ENCODE data around the gene TMEM163. TPM values are rescaled to one million over a fixed set of nuclear protein-coding genes. Genes with fewer than 3 reads are reported as not detected.

TMEM163 gene
- total RNA-seq, 4 donors from 2014 or later: 0.34 to 1.2 TPM; not detected in 2

GRCh38 chr2:134408791-134409190, 310.0 kb downstream of the TMEM163 start:
- no peak for DNase-seq

GRCh38 chr2:134408386-134408785, 310.4 kb downstream of the TMEM163 start:
- no peak for TF ChIP-seq POLR2A (IDR thresholded peaks at IDR 0.05)
- TF ChIP-seq, protein P1, sequence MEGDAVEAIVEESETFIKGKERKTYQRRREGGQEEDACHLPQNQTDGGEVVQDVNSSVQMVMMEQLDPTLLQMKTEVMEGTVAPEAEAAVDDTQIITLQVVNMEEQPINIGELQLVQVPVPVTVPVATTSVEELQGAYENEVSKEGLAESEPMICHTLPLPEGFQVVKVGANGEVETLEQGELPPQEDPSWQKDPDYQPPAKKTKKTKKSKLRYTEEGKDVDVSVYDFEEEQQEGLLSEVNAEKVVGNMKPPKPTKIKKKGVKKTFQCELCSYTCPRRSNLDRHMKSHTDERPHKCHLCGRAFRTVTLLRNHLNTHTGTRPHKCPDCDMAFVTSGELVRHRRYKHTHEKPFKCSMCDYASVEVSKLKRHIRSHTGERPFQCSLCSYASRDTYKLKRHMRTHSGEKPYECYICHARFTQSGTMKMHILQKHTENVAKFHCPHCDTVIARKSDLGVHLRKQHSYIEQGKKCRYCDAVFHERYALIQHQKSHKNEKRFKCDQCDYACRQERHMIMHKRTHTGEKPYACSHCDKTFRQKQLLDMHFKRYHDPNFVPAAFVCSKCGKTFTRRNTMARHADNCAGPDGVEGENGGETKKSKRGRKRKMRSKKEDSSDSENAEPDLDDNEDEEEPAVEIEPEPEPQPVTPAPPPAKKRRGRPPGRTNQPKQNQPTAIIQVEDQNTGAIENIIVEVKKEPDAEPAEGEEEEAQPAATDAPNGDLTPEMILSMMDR (IDR thresholded peaks at IDR 0.05): no peak
- no peak overlapping the region for H3K4me3 ChIP-seq
- intact Hi-C loops (cut with DNase I; ENCODE audit: low total_unique reads): no loop called here

More at GRCh38 chr2:134408791-134409190, 310.0 kb downstream of the TMEM163 start:
- intact Hi-C loops (cut with DNase I; ENCODE audit: low total_unique reads): no loop called here
- Histone ChIP-seq H3K9me3 (no peaks in the 10 kb centered on the region), H3K27ac (no peak overlapping the region), H3K4me1 (no peaks in the 10 kb centered on the region), H3K27me3 (no peaks in the 10 kb centered on the region), H3K4me3 (no peak overlapping the region), H3K36me3 (no peaks in the 10 kb centered on the region)
- TF ChIP-seq POLR2A (IDR thresholded peaks at IDR 0.05): no peak
- TF ChIP-seq, protein P1 (IDR thresholded peaks at IDR 0.05): no peak

DNA sequence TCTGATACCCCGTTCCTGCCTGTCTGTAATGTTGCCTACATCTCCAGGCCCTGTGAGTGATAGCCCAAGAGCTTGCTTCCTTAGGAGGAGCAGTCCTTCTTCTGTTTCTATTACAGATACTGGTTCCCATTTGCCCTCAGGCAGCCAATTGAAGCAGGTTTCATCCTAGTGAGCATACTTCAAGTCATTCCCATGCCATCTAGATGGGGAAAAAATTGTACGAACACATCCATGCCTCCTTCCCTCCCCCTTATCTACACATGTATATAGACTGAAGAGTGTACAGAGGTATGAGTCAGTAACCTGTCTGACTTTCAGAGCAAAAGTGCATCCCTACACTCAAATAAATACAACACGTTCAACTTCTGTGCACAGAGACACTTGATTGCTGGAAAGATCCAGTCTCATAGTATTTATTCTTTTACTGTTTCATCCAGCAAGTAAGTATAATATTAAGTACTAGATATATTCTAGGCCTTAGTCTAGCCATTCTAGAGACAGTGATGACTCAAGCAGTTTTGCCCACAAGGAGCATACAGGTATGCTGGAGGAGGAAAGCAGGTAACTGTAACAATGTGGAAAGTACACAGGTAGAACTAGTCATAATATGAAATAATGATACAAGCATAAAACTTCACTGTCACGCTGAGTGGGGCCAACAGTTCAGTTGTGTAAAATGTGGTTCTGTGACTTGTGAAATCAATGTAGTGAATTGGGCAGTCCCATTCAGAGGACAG, 311.5 kb downstream of the TMEM163 start:
- Histone ChIP-seq H3K4me1 (no peaks in the 10 kb centered on the region), H3K9me3 (no peaks in the 10 kb centered on the region), H3K36me3 (no peaks in the 10 kb centered on the region), H3K27ac (no peak overlapping the region), H3K27me3 (no peaks in the 10 kb centered on the region), H3K4me3 (no peak overlapping the region)
- DNase-seq: no peak
- TF ChIP-seq POLR2A (IDR thresholded peaks at IDR 0.05): no peak
- TF ChIP-seq, protein P1 (IDR thresholded peaks at IDR 0.05): no peak
- intact Hi-C loops (cut with DNase I; ENCODE audit: low total_unique reads): no loop called here

More at GRCh38 chr2:134408386-134408785, 310.4 kb downstream of the TMEM163 start:
- Histone ChIP-seq H3K27me3 (no peaks in the 10 kb centered on the region), H3K9me3 (no peaks in the 10 kb centered on the region), H3K36me3 (no peaks in the 10 kb centered on the region), H3K4me1 (no peaks in the 10 kb centered on the region), H3K27ac (no peak overlapping the region)
- DNase-seq: no peak

GRCh38 chr2:134406736-134407135, 312.1 kb downstream of the TMEM163 start:
- intact Hi-C loops (cut with DNase I; ENCODE audit: low total_unique reads): no loop called here
- DNase-seq: no peak
- H3K27me3 ChIP-seq: no peaks in the 10 kb centered on the region
- H3K36me3 ChIP-seq: no peaks in the 10 kb centered on the region
- no peak overlapping the region for H3K4me3 ChIP-seq
- H3K4me1 ChIP-seq: no peaks in the 10 kb centered on the region
- H3K27ac ChIP-seq: no peak overlapping the region
- H3K9me3 ChIP-seq: no peaks in the 10 kb centered on the region
- TF ChIP-seq, protein P1 (IDR thresholded peaks at IDR 0.05): no peak
- TF ChIP-seq POLR2A (IDR thresholded peaks at IDR 0.05): no peak

DNA sequence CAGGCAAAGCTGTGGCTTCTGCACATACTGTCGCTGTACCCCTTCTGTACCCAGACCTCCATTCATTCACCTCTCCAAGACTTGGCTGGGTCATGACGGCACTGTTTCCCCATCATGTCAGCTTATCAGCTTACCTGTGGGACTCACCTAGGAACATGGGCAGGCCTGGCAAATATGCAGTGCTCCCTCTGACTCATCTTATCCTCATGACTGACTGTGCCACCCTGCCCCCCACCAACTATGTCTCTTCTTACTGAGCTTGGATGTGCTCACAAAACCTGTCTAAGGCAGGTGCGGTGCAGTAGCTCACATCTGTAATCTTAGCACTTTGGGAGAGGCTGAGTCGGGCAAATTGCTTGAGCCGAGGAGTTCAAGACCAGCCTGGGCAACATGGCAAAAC, 312.5 kb downstream of the TMEM163 start:
- Histone ChIP-seq H3K9me3 (no peaks in the 10 kb centered on the region), H3K36me3 (no peaks in the 10 kb centered on the region), H3K4me1 (no peaks in the 10 kb centered on the region), H3K27me3 (no peaks in the 10 kb centered on the region), H3K27ac (no peak overlapping the region), H3K4me3 (no peak overlapping the region)
- DNase-seq: no peak
- intact Hi-C loops (cut with DNase I; ENCODE audit: low total_unique reads): no loop called here
- TF ChIP-seq POLR2A (IDR thresholded peaks at IDR 0.05): no peak
- TF ChIP-seq, protein P1 (IDR thresholded peaks at IDR 0.05): no peak

All from uterus (tissue), 4 donors.